Endothelial cell of umbilical vein (primary cell): Measurements from ENCODE around the gene MRPL50. TPM values are rescaled to one million over a fixed set of nuclear protein-coding genes. Genes with fewer than 3 reads are reported as not detected.

Experiments
- BruUV-seq: library from RNA; stranded (reverse); fragments of 400-500 nt; replicated peaks from 2 replicates; lab custom pipeline; 2021; lab: Mats Ljungman, UMichigan
- CTCF ChIA-PET: fragments of 300-600, 350-600 bp; sonication (Branson Sonifier 250); formaldehyde crosslinking; loops from one replicate; lab custom pipeline; 2021; ENCODE audit warnings: antibody characterized with exemption, inconsistent platforms; lab: Charles Lee
- POLR2A ChIA-PET: fragments of 300-600, 350-600 bp; sonication (Branson Sonifier 250); formaldehyde crosslinking; loops from one replicate; lab custom pipeline; 2021; ENCODE audit warnings: antibody characterized with exemption, inconsistent platforms; lab: Charles Lee
- DNase-seq: peaks from one replicate; pipeline ENCODE4 v3.0.0-alpha.2; 2011; ENCODE audit warnings: low read depth, low spot score
- FAIRE-seq: peaks from 2 replicates; lab custom pipeline; 2011; peaks lifted over from hg19 to GRCh38; lab: Jason Lieb, UNC
- H2AFZ ChIP-seq: 2 replicates; pipeline ENCODE4 v1.6.0; 2012; ENCODE audit warnings: low read depth, low read length, control low read depth, inconsistent platforms
- H3K27ac ChIP-seq: 2 replicates; pipeline ENCODE4 v1.5.1; 2011; ENCODE audit warnings: low read depth, mild to moderate bottlenecking, control low read depth, low read length, moderate library complexity; ENCODE audit not compliant: insufficient read depth
- H3K27me3 ChIP-seq, 2 experiments: 2 replicates each; pipeline versions ENCODE4 v1.6.0 to v1.6.1; 2011; ENCODE audit warnings: low read length in 2 of 2, mixed read lengths in 1 of 2; ENCODE audit not compliant: control insufficient read depth in 2 of 2, insufficient read depth in 2 of 2
- H3K36me3 ChIP-seq, 2 experiments: 2 replicates in 1 of 2; 3 replicates in 1 of 2; pipeline ENCODE4 v1.5.1; 2011; ENCODE audit warnings: low read length in 2 of 2, mild to moderate bottlenecking in 1 of 2, moderate library complexity in 1 of 2; ENCODE audit not compliant: control insufficient read depth in 2 of 2, insufficient read depth in 2 of 2; ENCODE audit errors: extremely low read depth in 1 of 2
- H3K4me1 ChIP-seq: 3 replicates; pipeline ENCODE4 v1.5.1; 2011; ENCODE audit warnings: mild to moderate bottlenecking, low read length; ENCODE audit not compliant: control insufficient read depth, insufficient read depth; ENCODE audit errors: extremely low read depth
- H3K4me2 ChIP-seq: 2 replicates; pipeline ENCODE4 v1.6.1; 2011; ENCODE audit warnings: low read length, control low read depth, mixed read lengths; ENCODE audit not compliant: insufficient read depth
- H3K4me3 ChIP-seq, 3 experiments: fragments of 200-600 bp in 1 of 3; sonication (generic), shearing (Covaris generic) in 1 of 3; replicated peaks in 1 of 3; 2 replicates each; pipeline ENCODE4 v1.5.1; 2011 to 2016; ENCODE audit warnings: control low read depth in 3 of 3, low read length in 3 of 3, mild to moderate bottlenecking in 2 of 3, inconsistent platforms in 1 of 3, low read depth in 1 of 3, moderate library complexity in 1 of 3; ENCODE audit not compliant: insufficient read depth in 1 of 3
- H3K79me2 ChIP-seq: 2 replicates; pipeline ENCODE4 v1.6.0; 2012; ENCODE audit warnings: low read length, inconsistent platforms; ENCODE audit not compliant: control insufficient read depth, insufficient read depth
- H3K9ac ChIP-seq: replicated peaks from 2 replicates; pipeline ENCODE3; 2011; ENCODE audit warnings: low read length, control low read depth; ENCODE audit not compliant: insufficient read depth; ENCODE audit errors: extremely low read depth
- H3K9me1 ChIP-seq: replicated peaks from 3 replicates; pipeline ENCODE4 v1.6.0; 2011; ENCODE audit warnings: mild to moderate bottlenecking, low read length; ENCODE audit not compliant: control insufficient read depth, insufficient read depth; ENCODE audit errors: extremely low read depth
- H3K9me3 ChIP-seq: replicated peaks from 2 replicates; pipeline ENCODE4 v1.5.1; 2012; ENCODE audit warnings: low read length, inconsistent platforms; ENCODE audit not compliant: control insufficient read depth, insufficient read depth
- H4K20me1 ChIP-seq: replicated peaks from 2 replicates; pipeline ENCODE3; 2011; ENCODE audit warnings: mild to moderate bottlenecking, low read length; ENCODE audit not compliant: control insufficient read depth, insufficient read depth; ENCODE audit errors: extremely low read depth
- CTCF ChIP-seq, 2 donors: IDR thresholded peaks; 1 replicate in 1 of 2; 2 replicates in 1 of 2; pipeline ENCODE4 v1.5.1; 2011; ENCODE audit warnings: low read length in 2 of 2, mild to moderate bottlenecking in 2 of 2, moderate library complexity in 2 of 2, control low read depth in 1 of 2, inconsistent platforms in 1 of 2, low read depth in 1 of 2; ENCODE audit not compliant: insufficient read depth in 1 of 2; ENCODE audit errors: extremely low read depth in 1 of 2
- EZH2 ChIP-seq: IDR thresholded peaks from 2 replicates; pipeline ENCODE4 v1.6.1; 2012; ENCODE audit warnings: borderline replicate concordance, low read depth, mild to moderate bottlenecking, moderate library complexity, low read length, inconsistent platforms; ENCODE audit not compliant: severe bottlenecking
- FOS ChIP-seq: IDR thresholded peaks from 2 replicates; pipeline ENCODE4 v1.6.1; 2011; ENCODE audit warnings: mild to moderate bottlenecking, low read length, moderate library complexity, borderline replicate concordance; ENCODE audit not compliant: insufficient read depth
- GATA2 ChIP-seq: IDR thresholded peaks from 2 replicates; pipeline ENCODE4 v1.7.0; 2011; ENCODE audit warnings: low read depth, mild to moderate bottlenecking, moderate library complexity, mixed read lengths, low read length; ENCODE audit not compliant: insufficient read length, insufficient read depth
- JUN ChIP-seq: IDR thresholded peaks from 2 replicates; pipeline ENCODE4 v1.6.1; 2011; ENCODE audit warnings: borderline replicate concordance, low read depth; ENCODE audit not compliant: insufficient read length, insufficient read depth
- MAX ChIP-seq: IDR thresholded peaks from 2 replicates; pipeline ENCODE4 v1.6.1; 2011; ENCODE audit not compliant: insufficient read depth, insufficient read length
- MYC ChIP-seq: IDR thresholded peaks from one replicate; pipeline ENCODE4 v1.6.1; 2011; ENCODE audit warnings: mild to moderate bottlenecking, low read depth, low read length
- POLR2A ChIP-seq: IDR thresholded peaks from 2 replicates; pipeline ENCODE4 v1.6.1; 2012; ENCODE audit warnings: low read depth, mild to moderate bottlenecking, control low read depth, low read length
- POLR2AphosphoS5 ChIP-seq: IDR thresholded peaks from 2 replicates; pipeline ENCODE4 v1.6.1; 2012; ENCODE audit warnings: low read depth, mild to moderate bottlenecking, control low read depth, low read length, moderate library complexity; ENCODE audit not compliant: insufficient read depth
- dilution Hi-C: fragments of 300-500 bp; cut with MboI; formaldehyde crosslinking; loops from one replicate; pipeline ENCODE4 v1.15.0; 2019; ENCODE audit warnings: low sequenced_read_pairs; ENCODE audit not compliant: extremely low pct_ligation_motif_present
- intact Hi-C: fragments of 100-400 bp; cut with micrococcal nuclease; formaldehyde crosslinking; loops from one replicate; pipeline ENCODE4 v1.10.0; 2022
- polyA plus RNA-seq, 4 experiments: library from polyadenylated mRNA; depleted of rRNA in 3 of 4; stranded (reverse) in 3 of 4; unstranded in 1 of 4; fragments of >200 nt; gene quantifications; 2 replicates each; pipeline versions ENCODE4 v1.2.1 to v1.2.3, GENCODE V29; 2011 to 2012; ENCODE audit warnings: missing spikeins in 1 of 4
- total RNA-seq: library from RNA; stranded (reverse); gene quantifications from 2 replicates; pipeline ENCODE4 v1.2.3, GENCODE V29; 2021

MRPL50 gene
- total and polyA plus RNA-seq, 2 donors (not counting 3 experiments of a cell fraction or from before 2014, with no cell fraction given) = 5.7 to 9.7 TPM

- Histone ChIP-seq H3K36me3 (no peaks in the 10 kb centered on the region), H3K9me3 (no peaks in the 10 kb centered on the region), H3K4me1 (no peaks in the 10 kb centered on the region), H3K27me3 (peaks cover 0 to 2% of the 10 kb centered on the region in 2 experiments), H3K9ac (no peak overlapping the region), H3K9me1 (no peaks in the 10 kb centered on the region), H2AFZ (no peak overlapping the region), H3K4me2 (no peak overlapping the region), H4K20me1 (no peaks in the 10 kb centered on the region), H3K79me2 (no peaks in the 10 kb centered on the region), H3K4me3 (no peak overlapping the region), H3K27ac (no peak overlapping the region)
- BruUV-seq = no TSS peak
- dilution Hi-C loops = no loop called here
- intact Hi-C loops = no loop called here
- TF ChIP-seq POLR2A = no peak
- TF ChIP-seq GATA2 = no peak
- TF ChIP-seq EZH2 = no peak
- no peak for TF ChIP-seq MAX
- no peak for TF ChIP-seq CTCF (IDR thresholded peaks at IDR 0.05; ENCODE audit: extremely low read depth in 1 of 2, insufficient read depth in 1 of 2, low read depth in 1 of 2, low read length in 2 of 2)
- TF ChIP-seq MYC = no peak
- no peak for TF ChIP-seq FOS
- TF ChIP-seq JUN = no peak
- no peak for TF ChIP-seq POLR2AphosphoS5
- FAIRE-seq = no peak
- ChIA-PET POLR2A (no interaction called here), CTCF (no interaction called here)
- no peak for DNase-seq
These were observed 22.1 kb downstream of the MRPL50 start for GRCh38 chr9:101376111-101376848.
